GM12874 (cell line): ENCODE results near the gene GALNT14.

ENCODE experiments used
- TF ChIP-seq, protein P1 (sequence below): IDR thresholded peaks from 2 replicates; pipeline ENCODE4 v1.5.1; 2011; ENCODE audit warnings: low read depth, mild to moderate bottlenecking, control low read depth, low read length, moderate library complexity; ENCODE audit not compliant: insufficient read depth

GALNT14 gene

DNA sequence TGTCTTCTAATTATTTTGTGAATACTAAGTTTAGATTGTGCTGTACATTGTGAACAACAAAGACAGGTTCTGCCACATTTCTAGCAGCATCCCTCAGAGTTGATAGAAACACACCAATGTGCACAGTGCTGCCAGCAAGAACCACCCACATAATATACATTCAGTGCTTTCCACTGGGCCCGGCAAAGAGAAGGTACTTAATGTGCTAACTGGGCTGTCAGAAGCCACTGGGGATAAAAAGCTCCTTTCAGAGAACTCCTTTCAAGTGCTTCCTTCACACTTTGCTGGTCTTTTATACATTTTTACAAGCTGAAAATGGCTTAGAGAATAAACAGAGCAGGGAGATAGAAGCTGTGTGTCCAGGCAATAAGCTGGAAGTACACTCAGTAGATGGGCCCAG, 273.0 kb downstream of the GALNT14 start:
- TF ChIP-seq, protein P1, sequence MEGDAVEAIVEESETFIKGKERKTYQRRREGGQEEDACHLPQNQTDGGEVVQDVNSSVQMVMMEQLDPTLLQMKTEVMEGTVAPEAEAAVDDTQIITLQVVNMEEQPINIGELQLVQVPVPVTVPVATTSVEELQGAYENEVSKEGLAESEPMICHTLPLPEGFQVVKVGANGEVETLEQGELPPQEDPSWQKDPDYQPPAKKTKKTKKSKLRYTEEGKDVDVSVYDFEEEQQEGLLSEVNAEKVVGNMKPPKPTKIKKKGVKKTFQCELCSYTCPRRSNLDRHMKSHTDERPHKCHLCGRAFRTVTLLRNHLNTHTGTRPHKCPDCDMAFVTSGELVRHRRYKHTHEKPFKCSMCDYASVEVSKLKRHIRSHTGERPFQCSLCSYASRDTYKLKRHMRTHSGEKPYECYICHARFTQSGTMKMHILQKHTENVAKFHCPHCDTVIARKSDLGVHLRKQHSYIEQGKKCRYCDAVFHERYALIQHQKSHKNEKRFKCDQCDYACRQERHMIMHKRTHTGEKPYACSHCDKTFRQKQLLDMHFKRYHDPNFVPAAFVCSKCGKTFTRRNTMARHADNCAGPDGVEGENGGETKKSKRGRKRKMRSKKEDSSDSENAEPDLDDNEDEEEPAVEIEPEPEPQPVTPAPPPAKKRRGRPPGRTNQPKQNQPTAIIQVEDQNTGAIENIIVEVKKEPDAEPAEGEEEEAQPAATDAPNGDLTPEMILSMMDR: no peak

GRCh38 chr2:30862054-30862651, 276.1 kb downstream of the GALNT14 start:
- TF ChIP-seq, protein P1: peak; percentile 69

- TF ChIP-seq, protein P1: no peak
These were observed 277.5 kb downstream of the GALNT14 start for GRCh38 chr2:30860726-30861125.
